Calu3 (cell line): ENCODE measurements around the gene STAP2. TPM values are rescaled to one million over a fixed set of nuclear protein-coding genes. Genes with fewer than 3 reads are reported as not detected.

Experiments used
- BruUV-seq: library from RNA; stranded (reverse); fragments of 400-500 nt; replicated peaks from 2 replicates; lab custom pipeline; 2021; lab: Mats Ljungman, UMichigan
- CTCF ChIA-PET: fragments of 300-600 bp; sonication (Branson Sonifier 250); formaldehyde crosslinking; loops from one replicate; lab custom pipeline; 2022; ENCODE audit warnings: antibody characterized with exemption; lab: Charles Lee
- DNase-seq: peaks from one replicate; pipeline ENCODE4 v3.0.0; 2022
- H3K27ac Mint-ChIP-seq: one replicate; pipeline ENCODE4 v1.8.0; 2022; ENCODE audit warnings: mixed read lengths; ENCODE audit not compliant: unreplicated experiment
- H3K27me3 Mint-ChIP-seq: one replicate; pipeline ENCODE4 v1.8.0; 2022; ENCODE audit warnings: mixed read lengths; ENCODE audit not compliant: unreplicated experiment
- H3K36me3 Mint-ChIP-seq: one replicate; pipeline ENCODE4 v1.8.0; 2022; ENCODE audit warnings: mild to moderate bottlenecking, moderate library complexity, mixed read lengths; ENCODE audit not compliant: insufficient read depth, unreplicated experiment
- H3K4me1 Mint-ChIP-seq: one replicate; pipeline ENCODE4 v1.8.0; 2022; ENCODE audit warnings: mild to moderate bottlenecking, low read depth, mixed read lengths; ENCODE audit not compliant: unreplicated experiment
- H3K4me3 Mint-ChIP-seq: one replicate; pipeline ENCODE4 v1.8.0; 2022; ENCODE audit warnings: mild to moderate bottlenecking, low read depth, moderate library complexity, mixed read lengths; ENCODE audit not compliant: unreplicated experiment
- H3K9me3 Mint-ChIP-seq: one replicate; pipeline ENCODE4 v1.8.0; 2022; ENCODE audit warnings: low read depth, mixed read lengths; ENCODE audit not compliant: unreplicated experiment
- CTCF ChIP-seq: fragments of 200-600 bp; IDR thresholded peaks from one replicate; pipeline ENCODE4 v1.8.0; 2022; ENCODE audit warnings: antibody characterized with exemption; ENCODE audit not compliant: unreplicated experiment
- intact Hi-C: fragments of 100-400 bp; cut with micrococcal nuclease; formaldehyde crosslinking; loops from one replicate; pipeline ENCODE4 v1.10.0; 2022; ENCODE audit not compliant: unreplicated experiment
- total RNA-seq: library from RNA; stranded (reverse); gene quantifications from 2 replicates; pipeline ENCODE4 v1.2.3, GENCODE V29; 2022

STAP2 gene
- total RNA-seq, 1 experiment from 2014 or later = 28.7 TPM

DNA sequence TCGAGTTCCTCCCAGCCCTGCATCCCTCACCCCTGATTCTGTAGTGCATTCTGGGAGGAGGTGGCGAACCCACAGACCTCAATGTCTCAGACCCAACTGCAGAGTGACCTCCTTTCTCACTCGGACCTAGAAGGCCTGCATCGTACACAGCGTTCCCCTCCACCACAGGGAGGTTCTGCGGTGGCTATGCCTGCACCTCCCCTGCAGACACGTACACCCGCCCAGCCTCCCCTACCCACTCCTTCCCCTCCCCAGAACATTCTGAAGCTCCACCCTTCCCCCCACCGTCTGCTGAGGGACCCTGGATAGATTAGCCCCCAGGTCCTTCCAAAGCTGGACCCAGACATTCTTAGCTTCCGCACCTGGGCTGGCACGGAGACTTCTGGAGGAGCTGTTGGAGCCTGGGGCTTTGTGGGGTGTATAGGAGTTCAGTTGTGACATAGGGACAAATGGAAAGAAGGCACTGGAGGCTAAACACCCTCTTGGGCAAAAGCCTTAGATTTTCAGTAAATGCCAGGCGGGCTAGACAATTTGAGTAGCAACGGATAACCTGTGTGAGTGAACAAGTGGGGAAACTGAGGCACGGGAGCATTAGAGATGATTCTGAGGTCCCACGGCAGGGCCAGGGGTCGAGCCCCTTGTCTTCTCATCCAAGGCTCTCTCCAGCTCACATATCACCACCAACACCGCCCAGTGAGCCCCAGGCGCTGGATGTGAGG is 34.6 kb downstream of the STAP2 start:
- intact Hi-C loops = no loop called here
- Mint-ChIP-seq H3K4me1 (no peaks in the 10 kb centered on the region), H3K27ac (no peak overlapping the region), H3K9me3 (no peaks in the 10 kb centered on the region), H3K36me3 (peaks cover 5% of the 10 kb centered on the region), H3K4me3 (no peak overlapping the region), H3K27me3 (peaks cover 34% of the 10 kb centered on the region)
- no peak for TF ChIP-seq CTCF
- no TSS peak for BruUV-seq
- CTCF ChIA-PET = no interaction called here
- DNase-seq = no peak

- H3K27me3 Mint-ChIP-seq = peaks cover 34% of the 10 kb centered on the region
- peaks cover 5% of the 10 kb centered on the region for H3K36me3 Mint-ChIP-seq
- no peak within 1 kb of the TSS for H3K27ac Mint-ChIP-seq
- intact Hi-C loops = no loop called here
- no peak within 1 kb of the TSS for H3K4me3 Mint-ChIP-seq
- H3K4me1 Mint-ChIP-seq = no peaks in the 10 kb centered on the region
- no peaks in the 10 kb centered on the region for H3K9me3 Mint-ChIP-seq
- no peak for DNase-seq
- no peak for TF ChIP-seq CTCF
- no TSS peak for BruUV-seq
- CTCF ChIA-PET = no interaction called here
Measured at GRCh38 chr19:4302243-4302640, 36.4 kb downstream of the STAP2 start, which contains the start of gene TMIGD2. Gene TMIGD2 (minus strand): TSS chr19:4302389. CDS start chr19:4302385, 4 bp downstream.

DNA sequence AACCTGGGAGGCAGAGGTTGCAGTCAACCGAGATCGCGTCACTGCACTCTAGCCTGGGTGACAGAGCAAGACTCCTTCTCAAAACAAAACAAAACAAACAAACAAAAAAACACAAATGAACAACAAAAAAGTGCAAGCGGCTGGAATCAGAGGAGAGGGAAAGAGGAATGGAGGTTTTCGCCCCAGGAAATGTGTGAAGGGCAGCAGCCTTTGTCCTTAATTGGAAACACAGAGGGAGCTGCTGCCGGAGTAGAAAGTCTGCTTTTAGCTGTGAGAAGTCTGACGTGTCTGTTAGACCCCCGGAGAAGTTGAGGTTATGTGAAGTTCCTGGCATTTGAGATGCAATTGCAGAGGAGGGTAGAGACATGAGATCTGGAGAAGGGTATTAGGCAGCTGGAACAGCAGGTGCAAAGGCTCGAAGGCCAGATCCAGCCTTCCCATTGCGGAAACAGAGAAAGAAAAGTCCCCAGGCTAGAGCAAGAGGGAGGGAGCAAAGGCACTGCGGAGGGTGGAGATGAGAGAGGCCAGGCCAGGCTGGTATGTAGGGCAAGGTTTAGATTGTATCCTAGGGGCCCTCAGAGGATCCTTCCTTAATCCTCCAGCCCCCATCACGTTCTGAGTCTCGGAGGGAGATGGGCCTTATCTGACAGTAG is 36.9 kb downstream of the STAP2 start:
- H3K4me1 Mint-ChIP-seq = no peaks in the 10 kb centered on the region
- BruUV-seq = no TSS peak
- H3K9me3 Mint-ChIP-seq = no peaks in the 10 kb centered on the region
- no peak overlapping the region for H3K27ac Mint-ChIP-seq
- no peak for DNase-seq
- H3K36me3 Mint-ChIP-seq = peaks cover 3% of the 10 kb centered on the region
- CTCF ChIA-PET = no interaction called here
- TF ChIP-seq CTCF = no peak
- H3K4me3 Mint-ChIP-seq = no peak overlapping the region
- peaks cover 28% of the 10 kb centered on the region for H3K27me3 Mint-ChIP-seq
- intact Hi-C loops = no loop called here

DNA sequence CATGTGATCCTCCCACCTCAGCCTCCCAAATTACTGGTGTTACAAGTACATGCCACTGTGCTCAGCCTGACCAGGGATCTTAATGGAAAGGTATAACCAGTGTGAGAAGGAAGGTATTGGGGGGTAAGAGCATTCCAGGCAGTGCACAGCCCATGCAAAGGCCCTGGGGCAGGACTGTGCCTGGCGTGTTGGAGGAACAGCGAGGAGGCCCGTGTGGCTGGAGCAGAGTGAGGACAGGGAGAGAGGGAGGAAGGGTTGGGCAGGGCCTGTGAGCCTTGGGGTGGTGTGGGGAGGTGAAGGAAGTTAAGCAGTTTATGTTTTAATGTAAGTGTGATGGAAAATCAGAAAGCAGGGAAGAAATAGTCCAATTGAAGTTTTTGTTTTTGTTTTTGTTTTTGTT is 38.0 kb downstream of the STAP2 start:
- H3K9me3 Mint-ChIP-seq = no peaks in the 10 kb centered on the region
- no peak for DNase-seq
- CTCF ChIA-PET = interaction anchor here (0.6 kb wide), 1 partner anchor 21 kb away, joined by 3 read pairs; no protein-coding TSS in a partner anchor

More for the DNA sequence above, 38.0 kb downstream of the STAP2 start:
- no peaks in the 10 kb centered on the region for H3K36me3 Mint-ChIP-seq
- BruUV-seq = no TSS peak
- intact Hi-C loops = no loop called here
- H3K4me1 Mint-ChIP-seq = no peaks in the 10 kb centered on the region
- H3K4me3 Mint-ChIP-seq = no peak overlapping the region
- TF ChIP-seq CTCF = no peak
- no peak overlapping the region for H3K27ac Mint-ChIP-seq
- peaks cover 17% of the 10 kb centered on the region for H3K27me3 Mint-ChIP-seq
